ENCODE results near the gene FOXRED1.

FOXRED1 gene

GRCh38 chr11:126233391-126233790 is 35.6 kb upstream of the FOXRED1 start:
- no peak for TF ChIP-seq CEBPB (IDR thresholded peaks at IDR 0.05)
- TF ChIP-seq TCF12 (IDR thresholded peaks at IDR 0.05; ENCODE audit: low read depth) = no peak
- TF ChIP-seq EP300 (IDR thresholded peaks at IDR 0.05; ENCODE audit: borderline replicate concordance) = no peak
- TF ChIP-seq YY1 (IDR thresholded peaks at IDR 0.05; ENCODE audit: low read depth) = no peak
- no peak for TF ChIP-seq CREB1 (IDR thresholded peaks at IDR 0.05; ENCODE audit: low read depth)
- TF ChIP-seq RAD21 (IDR thresholded peaks at IDR 0.05; ENCODE audit: low read depth) = no peak
- TF ChIP-seq REST (IDR thresholded peaks at IDR 0.05; ENCODE audit: low read depth) = no peak
- TF ChIP-seq USF1 (IDR thresholded peaks at IDR 0.05) = no peak
- no peak for TF ChIP-seq ZBTB7A (IDR thresholded peaks at IDR 0.05; ENCODE audit: low read depth)
- TF ChIP-seq MAX (IDR thresholded peaks at IDR 0.05) = no peak
- no peak for TF ChIP-seq NFIC (IDR thresholded peaks at IDR 0.05)
- no peak for TF ChIP-seq EGR1 (IDR thresholded peaks at IDR 0.05)
- TF ChIP-seq FOXM1 (IDR thresholded peaks at IDR 0.05; ENCODE audit: borderline replicate concordance, low read depth) = no peak
- TF ChIP-seq TEAD4 (IDR thresholded peaks at IDR 0.05) = no peak
- TF ChIP-seq TAF1 (IDR thresholded peaks at IDR 0.05; ENCODE audit: low read depth) = no peak

GRCh38 chr11:126246636-126247035 is 22.3 kb upstream of the FOXRED1 start:
- no peak for TF ChIP-seq TCF12 (IDR thresholded peaks at IDR 0.05; ENCODE audit: low read depth)
- no peak for TF ChIP-seq USF1 (IDR thresholded peaks at IDR 0.05)
- no peak for TF ChIP-seq TAF1 (IDR thresholded peaks at IDR 0.05; ENCODE audit: low read depth)
- no peak for TF ChIP-seq FOXM1 (IDR thresholded peaks at IDR 0.05; ENCODE audit: borderline replicate concordance, low read depth)

GRCh38 chr11:126253265-126253664 is 15.7 kb upstream of the FOXRED1 start:
- TF ChIP-seq TEAD4 (IDR thresholded peaks at IDR 0.05) = no peak
- TF ChIP-seq EGR1 (IDR thresholded peaks at IDR 0.05) = no peak
- no peak for TF ChIP-seq FOXM1 (IDR thresholded peaks at IDR 0.05; ENCODE audit: borderline replicate concordance, low read depth)
- TF ChIP-seq NFIC (IDR thresholded peaks at IDR 0.05) = no peak
- no peak for TF ChIP-seq REST (IDR thresholded peaks at IDR 0.05; ENCODE audit: low read depth)
- no peak for TF ChIP-seq YY1 (IDR thresholded peaks at IDR 0.05; ENCODE audit: low read depth)
- no peak for TF ChIP-seq MAX (IDR thresholded peaks at IDR 0.05)
- no peak for TF ChIP-seq CEBPB (IDR thresholded peaks at IDR 0.05)

- no peak for TF ChIP-seq NFIC (IDR thresholded peaks at IDR 0.05)
- no peak for TF ChIP-seq CEBPB (IDR thresholded peaks at IDR 0.05)
- no peak for TF ChIP-seq TCF12 (IDR thresholded peaks at IDR 0.05; ENCODE audit: low read depth)
- TF ChIP-seq CREB1 (IDR thresholded peaks at IDR 0.05; ENCODE audit: low read depth) = no peak
- no peak for TF ChIP-seq MAX (IDR thresholded peaks at IDR 0.05)
- TF ChIP-seq YY1 (IDR thresholded peaks at IDR 0.05; ENCODE audit: low read depth) = no peak
These were observed 14.1 kb upstream of the FOXRED1 start for GRCh38 chr11:126254819-126255218.

GRCh38 chr11:126256216-126256615 is 12.7 kb upstream of the FOXRED1 start:
- TF ChIP-seq REST (IDR thresholded peaks at IDR 0.05; ENCODE audit: low read depth) (no peak), YY1 (IDR thresholded peaks at IDR 0.05; ENCODE audit: low read depth) (no peak), TAF1 (IDR thresholded peaks at IDR 0.05; ENCODE audit: low read depth) (no peak), MAX (IDR thresholded peaks at IDR 0.05) (no peak), TCF12 (IDR thresholded peaks at IDR 0.05; ENCODE audit: low read depth) (no peak), NFIC (IDR thresholded peaks at IDR 0.05) (no peak), TEAD4 (IDR thresholded peaks at IDR 0.05) (no peak), CEBPB (IDR thresholded peaks at IDR 0.05) (no peak), USF1 (IDR thresholded peaks at IDR 0.05) (no peak), EGR1 (IDR thresholded peaks at IDR 0.05) (no peak), CREB1 (IDR thresholded peaks at IDR 0.05; ENCODE audit: low read depth) (no peak), ZBTB7A (IDR thresholded peaks at IDR 0.05; ENCODE audit: low read depth) (no peak), FOXM1 (IDR thresholded peaks at IDR 0.05; ENCODE audit: borderline replicate concordance, low read depth) (no peak), EP300 (IDR thresholded peaks at IDR 0.05; ENCODE audit: borderline replicate concordance) (no peak), RAD21 (IDR thresholded peaks at IDR 0.05; ENCODE audit: low read depth) (no peak)

Data from Ishikawa (cell line).